K562 (cell line): ENCODE data around the gene TTC33. TPM values are rescaled to one million over a fixed set of nuclear protein-coding genes. Genes with fewer than 3 reads are reported as not detected.

Experiments
- BRCA1 ChIP-seq, 2 experiments: fragments of 450-650 bp in 1 of 2; sonication (generic) in 1 of 2; formaldehyde crosslinking in 1 of 2; IDR thresholded peaks; 2 replicates each; pipeline versions ENCODE4 v1.5.0 to v1.6.1; 2017 to 2020; ENCODE audit warnings: mild to moderate bottlenecking in 1 of 2, missing genetic modification reagents in 1 of 2
- CBX8 ChIP-seq: fragments of 200-600 bp; sonication (generic); IDR thresholded peaks from 2 replicates; pipeline ENCODE4 v1.6.1; 2012; ENCODE audit warnings: borderline replicate concordance, mixed run types, low read depth, mild to moderate bottlenecking, moderate library complexity, mixed read lengths, low read length, control low read depth, inconsistent platforms; ENCODE audit not compliant: poor library complexity, severe bottlenecking; ENCODE audit errors: extremely low read depth
- CHD2 ChIP-seq: IDR thresholded peaks from 2 replicates; pipeline ENCODE4 v1.6.1; 2011; ENCODE audit warnings: low read depth, low read length
- E2F4 ChIP-seq: sonication (generic); formaldehyde crosslinking; IDR thresholded peaks from 2 replicates; pipeline ENCODE4 v1.8.0; 2022; ENCODE audit warnings: mild to moderate bottlenecking, low read depth, missing genetic modification reagents
- FOXO4 ChIP-seq: fragments of 450-650 bp; formaldehyde crosslinking; IDR thresholded peaks from 2 replicates; pipeline ENCODE4 v1.4.0; 2020; ENCODE audit warnings: mild to moderate bottlenecking, moderate library complexity
- MXI1 ChIP-seq: IDR thresholded peaks from 2 replicates; pipeline ENCODE4 v1.6.1; 2011; ENCODE audit warnings: low read depth, mild to moderate bottlenecking, improper control_type of control experiment, low read length
- MYBL2 ChIP-seq, 2 experiments: fragments of 450-650 bp in 1 of 2; sonication (generic) in 1 of 2; formaldehyde crosslinking in 1 of 2; IDR thresholded peaks; 2 replicates each; pipeline versions ENCODE4 v1.6.1 to v1.8.1; 2017 to 2022; ENCODE audit warnings: borderline replicate concordance in 1 of 2, inconsistent platforms in 1 of 2, low read depth in 1 of 2, mild to moderate bottlenecking in 1 of 2, missing genetic modification reagents in 1 of 2, moderate library complexity in 1 of 2
- POU5F1 ChIP-seq: fragments of 150-350 bp; IDR thresholded peaks from 2 replicates; pipeline ENCODE4 v1.6.1; 2014; ENCODE audit warnings: borderline replicate concordance, low read length, low read depth, mild to moderate bottlenecking; ENCODE audit not compliant: partially characterized antibody
- PREB ChIP-seq: sonication (generic); formaldehyde crosslinking; IDR thresholded peaks from 2 replicates; pipeline ENCODE4 v1.8.1; 2023; ENCODE audit warnings: mild to moderate bottlenecking, missing genetic modification reagents
- PRPF4 ChIP-seq: fragments of 200-400 bp; formaldehyde crosslinking; IDR thresholded peaks from one replicate; pipeline ENCODE4 v1.6.1; 2017; ENCODE audit warnings: low read length, low read depth, mild to moderate bottlenecking; ENCODE audit not compliant: insufficient read depth, poor library complexity, severe bottlenecking
- RBM22 ChIP-seq: fragments of 200-400 bp; formaldehyde crosslinking; IDR thresholded peaks from 2 replicates; pipeline ENCODE4 v1.6.1; 2018; ENCODE audit warnings: low read length, low read depth; ENCODE audit not compliant: poor library complexity, severe bottlenecking
- RFX1 ChIP-seq: fragments of 450-650 bp; IDR thresholded peaks from 2 replicates; pipeline ENCODE4 v1.6.1; 2016; ENCODE audit warnings: mild to moderate bottlenecking, moderate library complexity
- SMARCC2 ChIP-seq: fragments of 450-650 bp; IDR thresholded peaks from 2 replicates; pipeline ENCODE4 v1.6.1; 2017; ENCODE audit warnings: antibody characterized with exemption, moderate library complexity, mild to moderate bottlenecking, low read depth
- TAF15 ChIP-seq: fragments of 200-400 bp; formaldehyde crosslinking; IDR thresholded peaks from 2 replicates; pipeline ENCODE4 v1.6.1; 2017; ENCODE audit warnings: mild to moderate bottlenecking, low read depth, low read length, moderate library complexity
- VEZF1 ChIP-seq: fragments of 200-800 bp; sonication (Bioruptor generic); IDR thresholded peaks from 2 replicates; pipeline ENCODE4 v1.6.1; 2017; ENCODE audit warnings: missing genetic modification characterization, missing compliant biosample characterization
- ZBTB1 ChIP-seq: sonication (generic); formaldehyde crosslinking; IDR thresholded peaks from 2 replicates; pipeline ENCODE4 v1.8.1; 2023; ENCODE audit warnings: missing genetic modification reagents, low read depth, mild to moderate bottlenecking, borderline replicate concordance
- ZC3H4 ChIP-seq: sonication (generic); formaldehyde crosslinking; IDR thresholded peaks from 2 replicates; pipeline ENCODE4 v1.9.0; 2021; ENCODE audit warnings: missing genetic modification reagents, borderline replicate concordance
- ZNF232 ChIP-seq: sonication (generic); formaldehyde crosslinking; IDR thresholded peaks from 2 replicates; pipeline ENCODE4 v1.8.0; 2022; ENCODE audit warnings: mild to moderate bottlenecking, missing genetic modification reagents
- ZNF3 ChIP-seq: fragments of 250-450 bp; sonication (Bioruptor Pico); IDR thresholded peaks from 2 replicates; pipeline ENCODE4 v1.5.0; 2021; ENCODE audit warnings: mild to moderate bottlenecking, moderate library complexity
- ZNF551 ChIP-seq: fragments of 250-450 bp; sonication (Bioruptor Pico); IDR thresholded peaks from 2 replicates; pipeline ENCODE4 v1.5.0; 2021; ENCODE audit warnings: mild to moderate bottlenecking, moderate library complexity
- polyA plus RNA-seq, 8 experiments: library from polyadenylated mRNA; depleted of rRNA in 4 of 8; stranded (reverse) in 5 of 8; unstranded in 3 of 8; fragments of >200 nt; fragmentation: Nextera tagmentation in 2 of 8; fragmentation: Illumina TruSeq in 1 of 8; extraction: Ambion mirVana in 2 of 8; extraction: Trizol in 1 of 8; gene quantifications; 2 replicates each; pipeline versions ENCODE4 v1.2.1 to v1.2.3, GENCODE V29; 2011 to 2014; ENCODE audit warnings: inconsistent platforms in 1 of 8, missing spikeins in 1 of 8
- total RNA-seq, 7 experiments: library from RNA; depleted of rRNA in 6 of 7; stranded (reverse); fragments of >200 nt in 6 of 7; fragmentation: Illumina TruSeq in 2 of 7; extraction: Trizol in 2 of 7; gene quantifications; 2 replicates each; pipeline versions ENCODE4 v1.2.1 to v1.2.3, GENCODE V29; 2011 to 2021; ENCODE audit warnings: low replicate concordance in 1 of 7

TTC33 gene
- total and polyA plus RNA-seq, 9 of the 15 experiments (the other 6 are each of a cell fraction or from before 2014, with no cell fraction given), result 11.5 to 24.9 (median 21.1) TPM

GRCh38 chr5:40801771-40802562, 46.2 kb upstream of the TTC33 start (continued):
- no peak for TF ChIP-seq ZBTB1
- TF ChIP-seq VEZF1 (CRISPR knock-in tag), result peak; percentile 56; the same call in 1 of the 2 replicates
- no peak for TF ChIP-seq PRPF4
- no peak for TF ChIP-seq CBX8
- TF ChIP-seq PREB (CRISPR knock-in tag), result no peak
- TF ChIP-seq SMARCC2, result peak; percentile 90
- TF ChIP-seq POU5F1, result no peak
- no peak for TF ChIP-seq ZNF232 (CRISPR knock-in tag)
- TF ChIP-seq TAF15, result no peak
- no peak for TF ChIP-seq ZNF3 (CRISPR knock-in tag)
- TF ChIP-seq MYBL2 (IDR thresholded peaks at IDR 0.05; ENCODE audit: low read depth), result no peak
- no peak for TF ChIP-seq MYBL2 (CRISPR knock-in tag; IDR thresholded peaks at IDR 0.05; ENCODE audit: borderline replicate concordance)
- TF ChIP-seq E2F4 (CRISPR knock-in tag), result no peak
- no peak for TF ChIP-seq ZC3H4 (CRISPR knock-in tag)
- TF ChIP-seq MXI1, result 0 out of 2 replicates have a peak, but pooled peaks have one; percentile 37
- no peak; the same call in 1 of the 2 replicates for TF ChIP-seq CHD2
- 0 out of 2 replicates have a peak, but pooled peaks have one; percentile 9 for TF ChIP-seq RFX1
- no peak for TF ChIP-seq FOXO4 (CRISPR knock-in tag)
- TF ChIP-seq BRCA1 (IDR thresholded peaks at IDR 0.05), result no peak
- no peak for TF ChIP-seq BRCA1 (CRISPR knock-in tag; IDR thresholded peaks at IDR 0.05)
- no peak for TF ChIP-seq ZNF551
- TF ChIP-seq RBM22, result no peak
